Measurements from ENCODE around the gene GPR137.
A peak's percentile ranks its signal among the peaks of the same experiment; 100 is the strongest.
"Not testable (repeated sequence)": the region's sequence is repeated elsewhere in the genome, so short reads cannot be mapped to it uniquely, and the experiment has no call there.

GPR137 gene

DNA sequence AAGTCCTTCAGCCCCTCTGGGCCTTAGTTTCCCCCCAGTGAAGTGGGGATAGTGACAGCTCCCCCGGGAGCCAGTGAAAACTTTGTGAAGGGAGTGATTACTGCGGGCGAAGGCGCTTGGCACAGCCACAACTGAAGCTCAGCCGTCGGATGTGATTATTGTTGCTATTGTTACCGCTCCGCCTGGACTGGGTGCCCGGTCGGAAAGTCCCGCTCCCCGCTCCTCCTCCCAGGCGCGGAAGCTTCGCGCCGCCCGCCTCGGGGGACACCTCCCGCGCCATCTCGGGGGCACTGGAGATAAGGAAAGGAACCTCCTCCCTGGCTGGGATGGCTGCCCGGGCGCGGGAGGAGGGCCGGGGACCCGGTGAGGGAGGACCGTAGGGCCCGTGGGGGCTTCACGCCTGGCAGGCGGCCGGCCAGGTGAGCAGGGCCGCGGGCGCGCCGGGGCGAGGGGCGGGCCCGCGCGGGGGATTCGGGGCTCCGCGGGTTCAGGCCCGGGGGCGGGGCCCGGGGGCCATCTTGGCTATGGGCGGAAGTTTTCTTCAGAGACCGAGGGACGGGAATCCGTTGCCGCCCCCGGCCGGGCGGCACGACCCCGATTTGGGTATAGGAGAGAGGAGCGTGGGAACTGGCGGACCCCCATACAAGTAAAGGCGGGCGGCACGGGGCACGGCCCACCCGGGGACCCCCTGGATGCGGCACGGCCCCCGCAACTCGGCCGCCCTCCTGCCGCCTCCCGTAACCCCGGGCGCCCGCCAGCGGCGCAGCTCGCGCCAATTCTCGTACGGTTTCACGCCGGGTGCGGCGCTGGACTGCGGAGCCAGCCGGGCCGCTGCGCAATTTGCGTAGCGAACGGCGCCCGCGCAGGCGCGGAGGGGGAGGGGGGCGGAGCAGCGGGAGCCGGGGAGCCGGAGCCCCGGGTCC lies at the start of gene GPR137:
GPR137 (plus strand) TSS at position 887 of the 923 bp plus-strand sequence. CDS start 677 bp downstream, outside the sequence.
- peak; percentile 77 for DNase-seq (ENCODE audit: low spot score)

DNA sequence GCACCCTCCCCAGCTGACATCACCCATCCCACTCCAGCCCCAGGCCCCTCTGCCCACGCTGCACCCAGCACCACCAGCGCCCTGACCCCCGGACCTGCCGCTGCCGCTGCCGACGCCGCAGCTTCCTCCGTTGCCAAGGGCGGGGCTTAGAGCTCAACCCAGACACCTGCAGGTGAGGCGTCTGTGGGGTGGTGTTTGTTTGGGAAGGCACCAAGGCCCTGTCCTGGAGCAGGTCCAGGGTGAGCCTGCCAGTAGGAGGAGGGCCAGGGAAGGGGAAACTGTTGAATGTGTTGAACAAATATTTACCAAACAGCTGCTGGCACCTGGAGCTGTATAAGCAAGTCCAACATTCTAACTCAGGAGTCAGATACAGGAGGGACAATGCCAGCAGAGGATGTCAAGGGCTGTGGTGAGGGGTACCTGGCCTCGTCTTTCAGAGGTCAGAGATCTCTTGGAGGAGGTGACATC lies 48.1 kb upstream of the GPR137 start:
- DNase-seq (ENCODE audit: low spot score): no peak

GRCh38 chr11:64238076-64238475 lies 47.6 kb upstream of the GPR137 start:
- DNase-seq (ENCODE audit: low spot score): no peak

GRCh38 chr11:64238999-64239398 lies 46.6 kb upstream of the GPR137 start:
- no peak for DNase-seq (ENCODE audit: low spot score)

DNA sequence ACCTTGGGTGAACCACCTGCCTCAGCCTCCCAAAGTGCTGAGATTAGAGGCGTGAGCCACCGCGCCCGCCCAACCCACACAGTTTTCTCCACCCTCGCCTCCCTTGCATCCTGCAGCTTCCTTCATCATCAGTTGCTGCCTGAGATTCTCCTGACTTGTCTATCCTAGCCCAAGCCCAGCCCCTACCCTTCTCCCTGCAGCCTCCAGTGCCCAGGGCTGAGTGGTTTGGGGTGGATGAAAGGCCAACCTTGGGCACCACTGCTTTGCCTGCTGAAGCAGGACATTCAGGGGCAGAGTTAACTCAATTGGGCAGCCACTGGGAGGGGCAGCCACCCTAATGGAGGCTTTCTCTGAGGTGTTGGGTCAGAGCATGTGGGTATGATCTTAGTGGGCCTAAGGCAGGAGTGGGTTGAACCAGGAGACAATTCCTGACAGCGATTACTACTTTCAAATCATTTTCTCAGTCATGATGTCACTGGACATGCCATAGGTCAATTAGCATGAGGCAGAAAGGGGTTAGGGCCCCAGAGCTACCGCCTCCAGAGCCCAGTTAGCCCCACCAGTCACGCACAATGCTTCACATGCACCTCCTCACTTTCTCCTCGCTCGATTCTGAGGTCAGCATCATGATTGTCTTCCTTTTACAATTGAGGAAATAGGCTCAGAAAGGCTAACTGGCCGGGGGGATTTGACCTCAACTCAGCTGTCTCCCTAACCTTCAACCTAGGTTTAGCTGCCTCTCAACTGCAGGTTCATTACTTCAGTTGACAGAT lies 45.8 kb upstream of the GPR137 start:
- peak; percentile 82 for DNase-seq (ENCODE audit: low spot score)

- DNase-seq (ENCODE audit: low spot score): peak; percentile 96
Observed at GRCh38 chr11:64240435-64241240, 45.0 kb upstream of the GPR137 start, which contains the start of gene FKBP2. TSS of gene FKBP2 (plus strand) at chr11:64241095. CDS start at chr11:64242388, 1,293 bp downstream.

DNA sequence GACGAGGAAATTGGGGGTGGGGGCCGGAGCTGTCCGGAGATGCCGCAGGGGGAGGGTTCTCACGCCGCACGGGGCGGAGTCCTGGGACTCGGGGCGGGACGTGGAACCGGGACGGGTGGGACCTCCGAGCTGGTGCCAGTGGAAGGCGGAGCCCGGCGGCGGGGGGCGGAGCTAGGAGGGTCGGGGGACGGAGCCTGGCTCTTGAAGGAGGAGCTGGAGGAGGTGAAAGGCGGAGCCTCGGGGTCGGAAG lies 44.5 kb upstream of the GPR137 start:
- DNase-seq (ENCODE audit: low spot score): peak; percentile 99

DNA sequence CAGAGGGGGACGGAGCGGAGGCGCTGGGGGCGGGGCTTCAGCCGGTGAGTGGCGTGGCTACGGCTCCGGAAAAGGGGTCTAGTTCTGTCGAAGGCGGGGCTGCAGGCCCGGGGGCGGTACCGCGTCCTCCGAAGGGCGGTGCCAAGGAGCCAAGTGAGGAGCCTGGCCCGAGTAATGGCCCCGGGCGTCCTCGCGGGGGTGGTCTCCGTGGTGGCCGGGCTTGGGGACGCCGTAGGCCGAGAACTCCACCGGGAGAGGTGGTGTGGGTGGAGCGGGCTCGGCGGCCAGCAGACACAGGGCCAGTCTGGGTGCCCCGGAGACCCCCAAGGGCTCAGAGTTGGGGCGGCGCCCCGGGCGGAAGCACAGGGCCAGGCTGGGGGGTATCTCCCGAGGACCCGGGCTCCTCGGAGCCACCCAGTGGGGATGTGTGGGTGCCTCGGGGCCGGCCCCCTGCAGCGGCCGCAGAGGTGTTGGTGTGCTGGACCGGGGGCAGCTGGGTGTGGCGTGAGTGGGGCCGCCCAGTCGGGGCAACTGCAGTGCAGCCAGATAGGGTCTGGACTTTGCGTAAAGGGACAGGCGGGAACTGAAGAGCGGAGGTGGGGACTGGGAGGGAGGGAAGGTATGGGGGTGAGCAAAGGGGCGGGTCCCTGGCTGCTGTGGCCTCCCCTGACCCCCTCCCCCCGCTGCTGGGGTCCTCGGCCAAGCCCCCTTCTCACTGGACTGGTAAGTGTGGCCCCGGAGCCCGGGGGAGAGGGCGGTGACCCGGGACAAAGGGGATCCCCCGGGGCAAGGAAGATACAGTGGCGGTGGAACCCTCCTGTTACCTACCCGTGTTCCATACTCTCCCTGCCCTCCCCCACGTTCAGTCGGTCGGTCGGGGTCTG lies 43.9 kb upstream of the GPR137 start:
- no peak for DNase-seq (ENCODE audit: low spot score)

- no peak for DNase-seq (ENCODE audit: low spot score)
Observed at GRCh38 chr11:64243236-64243854, 42.3 kb upstream of the GPR137 start.

GRCh38 chr11:64244107-64244506 lies 41.5 kb upstream of the GPR137 start:
- DNase-seq (ENCODE audit: low spot score): no peak

DNA sequence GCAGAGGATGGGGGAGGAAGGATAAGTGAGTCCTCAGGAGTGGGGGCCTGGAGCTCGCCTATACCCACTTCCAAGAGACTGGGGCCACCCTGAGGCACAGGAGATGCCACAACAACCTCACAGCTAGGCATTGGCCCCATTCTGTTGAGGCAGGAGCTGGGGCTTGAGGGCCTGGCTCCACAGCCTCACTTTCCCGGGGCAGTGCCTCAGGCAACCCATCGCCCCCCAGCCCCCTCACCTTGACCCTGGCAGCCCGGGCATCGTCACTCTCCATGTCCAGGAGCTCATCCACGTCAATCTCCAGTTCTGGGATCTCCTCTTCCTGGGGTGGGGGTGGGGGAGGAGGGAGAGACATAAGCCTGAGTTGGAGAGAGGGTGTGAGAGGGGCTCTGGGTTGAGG lies 40.7 kb upstream of the GPR137 start:
- no peak for DNase-seq (ENCODE audit: low spot score)

DNA sequence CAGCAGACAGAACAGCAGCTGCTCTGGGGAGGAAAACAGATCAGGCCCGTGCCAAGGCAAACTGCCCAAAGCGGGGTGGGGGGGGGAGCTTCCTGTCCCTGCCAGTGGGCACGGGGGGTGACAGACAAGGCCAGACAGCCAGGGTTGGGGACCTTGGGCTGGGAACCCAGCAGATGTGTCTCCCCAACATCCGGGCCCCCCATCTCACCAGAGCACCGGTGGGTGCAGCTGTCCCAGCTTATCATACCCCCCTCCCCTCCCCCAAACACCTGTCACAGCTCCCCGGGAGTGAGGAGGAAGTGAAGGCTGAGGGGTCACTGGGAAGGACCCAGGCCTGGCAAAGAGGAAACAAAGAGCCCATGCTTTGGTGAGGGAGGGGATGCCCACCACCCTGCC lies 40.2 kb upstream of the GPR137 start:
- no peak for DNase-seq (ENCODE audit: low spot score)

DNA sequence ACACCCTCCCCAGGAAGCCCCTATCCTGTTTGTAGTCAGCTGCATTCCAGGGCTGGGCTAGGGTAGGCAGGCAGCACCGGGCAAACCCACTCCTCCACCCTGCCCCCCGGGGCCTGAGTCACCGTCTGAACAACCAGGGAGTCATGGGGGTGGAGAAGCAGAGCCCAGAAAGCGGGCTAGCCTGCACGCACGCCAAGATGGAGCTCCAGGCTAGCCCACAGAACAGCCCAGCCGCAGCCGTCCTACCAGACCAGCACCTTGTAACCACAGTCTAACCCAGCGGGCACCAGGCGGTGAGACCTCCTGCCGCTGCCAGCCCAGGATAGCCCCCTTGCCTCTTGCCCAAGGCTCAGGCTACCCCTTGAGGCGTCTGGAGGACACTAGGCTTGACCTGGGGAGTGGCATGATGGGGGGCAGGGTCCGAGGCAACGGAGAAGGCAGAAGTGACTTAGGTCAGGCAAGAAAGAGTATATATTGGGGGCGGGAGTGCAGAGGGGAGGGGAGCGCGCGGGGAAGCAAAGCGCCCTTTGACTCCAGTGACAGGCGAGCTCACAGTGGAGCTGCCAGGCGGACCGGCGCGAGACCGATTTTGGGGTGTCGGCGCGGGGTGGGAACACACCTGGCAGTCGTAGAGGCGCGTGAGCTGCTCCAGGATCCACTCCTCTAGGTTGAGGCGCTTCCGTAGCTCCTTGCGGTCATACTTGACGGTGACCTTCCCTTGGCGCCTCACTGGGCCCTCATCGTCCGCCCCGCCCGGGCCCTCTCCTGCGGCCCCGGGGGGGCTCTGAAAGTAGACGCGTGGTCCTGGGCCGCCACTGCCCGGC lies 39.6 kb upstream of the GPR137 start:
- DNase-seq (ENCODE audit: low spot score): no peak

DNA sequence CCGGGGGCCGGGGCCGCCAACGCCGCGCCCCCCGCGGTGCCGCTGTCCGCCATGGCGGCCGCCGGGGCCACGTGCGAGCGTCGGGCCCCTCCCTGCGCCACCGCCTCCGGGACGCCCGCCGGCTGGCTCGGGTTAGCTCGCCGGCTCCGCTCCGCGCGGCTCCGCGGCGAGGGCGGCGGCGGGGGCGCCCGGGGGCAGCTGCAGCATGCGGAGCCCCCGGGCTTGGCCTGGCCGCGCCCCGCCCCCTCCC lies 39.1 kb upstream of the GPR137 start:
- DNase-seq (ENCODE audit: low spot score): not testable (repeated sequence)

DNA sequence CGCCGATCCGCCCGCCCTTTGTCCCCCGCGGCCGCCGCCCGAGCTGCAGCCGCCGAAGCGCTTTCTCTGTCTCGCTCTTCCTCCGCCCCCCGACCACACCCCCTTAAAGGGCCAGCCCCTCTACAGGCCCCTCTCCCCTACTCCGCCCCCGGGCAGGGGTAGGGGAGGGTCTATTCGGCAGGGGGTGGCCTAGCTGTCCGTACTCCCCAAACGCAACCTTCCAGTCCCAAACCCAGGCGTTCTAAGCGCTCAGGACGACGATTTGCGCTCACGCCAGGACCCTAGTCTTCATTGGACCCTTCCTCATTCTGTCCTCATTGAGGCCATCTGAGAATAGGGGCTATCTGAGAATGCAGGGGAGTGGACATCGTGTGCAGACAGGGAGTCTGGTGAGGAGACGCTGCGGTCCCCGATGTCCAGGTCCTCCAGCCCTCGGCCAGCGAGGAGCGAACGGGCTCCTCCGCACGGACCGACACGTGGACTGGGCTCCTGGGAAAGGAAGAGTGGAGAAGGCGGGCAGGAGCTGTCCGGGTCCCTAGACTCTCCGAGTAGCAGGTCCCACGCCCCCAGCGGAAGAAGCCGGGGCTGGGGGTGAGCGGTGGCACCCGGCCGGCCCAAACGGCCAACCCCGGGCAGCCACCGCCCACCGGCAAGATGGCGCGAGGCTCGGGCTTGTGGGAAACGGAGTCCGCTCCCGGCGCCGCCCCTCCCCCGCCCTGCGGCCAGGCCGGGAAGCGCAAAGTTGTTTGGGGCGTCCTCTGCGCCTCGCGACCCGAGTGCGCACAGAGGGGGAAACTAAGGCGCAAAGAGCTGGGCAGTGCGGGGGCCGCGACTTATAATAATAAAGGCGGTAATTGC lies 38.5 kb upstream of the GPR137 start, which contains the start of gene PPP1R14B:
PPP1R14B (minus strand) TSS at position 73 of the 858 bp plus-strand sequence. CDS start 270 bp downstream, outside the sequence.
- DNase-seq (ENCODE audit: low spot score): no peak

DNA sequence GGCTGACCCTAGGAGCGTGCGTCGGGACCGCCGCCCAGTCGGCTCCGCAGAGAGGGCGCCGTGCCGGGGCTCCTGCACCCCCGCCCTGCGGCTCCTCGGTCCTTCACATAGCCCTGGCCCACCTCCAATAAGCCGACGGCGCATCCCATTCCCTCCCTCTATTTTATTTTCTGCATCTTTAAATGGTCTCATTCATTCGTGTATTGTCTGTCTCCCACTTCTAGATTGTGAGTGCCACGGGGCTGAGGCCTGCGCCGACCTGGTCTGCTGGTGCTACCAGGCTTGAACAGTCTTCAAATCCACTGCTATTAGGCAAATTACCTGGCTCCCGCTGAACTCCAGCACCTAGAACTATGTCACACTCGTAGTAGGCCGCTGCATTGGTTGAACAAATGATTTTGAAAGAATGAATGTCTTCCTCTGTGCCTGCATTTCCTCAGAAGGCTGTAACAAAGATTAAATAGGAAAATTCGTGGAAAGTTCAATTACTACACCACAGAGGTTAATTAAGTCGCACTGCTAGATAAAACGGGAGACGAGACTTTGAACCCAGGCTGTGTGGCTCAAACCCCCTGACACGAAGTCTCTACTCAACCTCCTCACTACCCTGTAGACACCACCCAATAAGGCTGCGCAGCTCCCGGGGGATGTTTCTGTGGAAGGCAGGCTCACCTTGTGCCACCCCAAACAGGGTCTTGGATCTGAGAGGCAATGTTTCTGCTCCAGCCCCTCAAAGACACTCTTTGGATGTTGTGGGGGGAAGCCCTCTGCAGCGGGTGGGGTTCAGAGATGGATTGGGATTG lies 37.7 kb upstream of the GPR137 start:
- no peak for DNase-seq (ENCODE audit: low spot score)

DNA sequence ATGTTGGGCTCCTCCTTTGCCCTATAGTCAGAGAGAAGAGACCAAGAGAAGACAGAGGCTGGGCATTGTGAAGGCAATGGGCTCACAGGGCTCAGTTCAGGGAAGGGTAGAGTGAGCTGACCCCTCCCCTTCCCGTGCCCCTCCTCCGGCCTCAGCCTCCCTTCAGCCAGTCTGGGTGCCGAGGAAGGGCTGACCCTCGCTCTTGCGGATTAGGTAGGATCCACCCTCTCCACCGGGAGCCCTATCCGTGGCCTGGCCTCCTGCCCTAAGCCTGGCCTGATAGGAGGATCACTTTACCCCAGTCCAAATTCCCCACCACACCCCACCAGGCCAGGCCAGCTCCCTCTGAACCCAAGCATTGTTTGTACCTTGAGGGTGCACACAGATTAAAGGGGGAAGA lies 37.1 kb upstream of the GPR137 start:
- no peak for DNase-seq (ENCODE audit: low spot score)

GRCh38 chr11:64249038-64249437 lies 36.6 kb upstream of the GPR137 start:
- DNase-seq (ENCODE audit: low spot score): no peak
